ENCODE measurements around the gene GRAMD1B.

GRAMD1B gene

DNA sequence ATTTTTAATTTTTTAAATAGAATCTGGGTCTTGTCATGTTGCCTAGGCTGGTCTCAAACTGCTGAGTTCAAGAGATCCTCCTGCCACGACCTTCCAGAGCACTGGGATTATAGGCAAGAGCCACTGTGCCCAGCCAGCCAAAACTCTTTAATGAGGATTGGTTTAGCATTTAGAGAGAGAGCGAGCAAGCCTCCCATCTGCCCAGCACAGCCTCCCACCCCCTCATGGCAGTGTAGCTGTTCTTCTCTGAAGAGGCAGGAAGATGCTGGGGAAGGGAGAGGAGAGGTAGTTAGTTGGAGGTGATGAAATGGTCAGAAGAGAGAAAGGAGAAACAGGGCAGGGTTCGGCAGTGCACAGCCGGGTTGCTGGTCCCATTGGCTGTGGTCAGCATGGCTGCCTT lies 118.7 kb downstream of the GRAMD1B start:
- no peak overlapping the region for H3K4me3 ChIP-seq (ENCODE audit: low read length)
- TF ChIP-seq ZNF274 (IDR thresholded peaks at IDR 0.05; ENCODE audit: low read depth, low read length) = no peak

DNA sequence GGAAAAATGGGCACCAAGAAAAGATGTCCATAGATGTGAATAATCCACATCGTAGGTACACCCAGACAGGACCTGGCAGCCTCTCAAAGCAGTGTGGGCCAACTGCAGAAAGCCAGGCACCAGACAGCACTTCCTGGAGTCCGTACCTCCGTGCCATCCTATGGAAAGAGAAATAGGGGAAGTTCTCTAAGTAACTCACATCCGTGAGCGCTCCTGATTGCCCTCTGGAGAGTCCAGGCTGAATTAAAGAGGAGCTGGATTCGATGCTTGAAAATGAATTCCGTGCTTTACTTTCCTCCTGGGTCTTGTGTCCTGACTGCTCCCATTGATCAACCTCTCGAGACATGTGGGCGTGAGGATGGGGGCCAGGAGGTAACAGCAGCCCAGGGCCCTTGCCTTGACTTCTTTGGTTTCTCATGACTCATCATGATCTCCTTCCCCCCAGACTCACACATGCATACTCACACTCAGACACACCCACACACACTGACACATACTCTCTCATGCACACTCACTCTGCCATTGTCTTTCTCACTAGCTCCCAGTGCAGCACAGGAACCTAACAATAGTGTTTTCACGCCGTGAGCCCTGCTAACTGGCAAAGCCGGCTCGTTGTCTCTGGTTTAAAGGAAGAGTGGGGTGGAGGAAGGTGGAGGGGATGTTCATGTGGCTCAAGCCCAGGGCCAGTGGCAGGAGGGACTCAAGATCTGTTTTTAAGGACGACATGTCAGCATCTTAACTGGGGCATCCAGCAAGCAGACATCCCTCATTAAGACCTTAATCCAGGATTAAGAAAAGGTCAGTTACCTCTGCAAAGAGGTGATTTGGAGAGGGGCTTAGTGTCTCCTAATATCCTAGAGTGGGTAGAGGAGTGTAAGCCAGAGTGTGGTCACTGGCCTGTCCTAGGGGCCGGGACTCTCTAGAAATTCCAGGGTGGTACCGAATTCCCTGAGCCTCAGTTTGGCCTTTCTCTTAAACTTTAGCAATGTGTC lies 120.2 kb downstream of the GRAMD1B start:
- TF ChIP-seq ZNF274 (IDR thresholded peaks at IDR 0.05; ENCODE audit: low read depth, low read length) = no peak
- no peak overlapping the region for H3K4me3 ChIP-seq (ENCODE audit: low read length)

DNA sequence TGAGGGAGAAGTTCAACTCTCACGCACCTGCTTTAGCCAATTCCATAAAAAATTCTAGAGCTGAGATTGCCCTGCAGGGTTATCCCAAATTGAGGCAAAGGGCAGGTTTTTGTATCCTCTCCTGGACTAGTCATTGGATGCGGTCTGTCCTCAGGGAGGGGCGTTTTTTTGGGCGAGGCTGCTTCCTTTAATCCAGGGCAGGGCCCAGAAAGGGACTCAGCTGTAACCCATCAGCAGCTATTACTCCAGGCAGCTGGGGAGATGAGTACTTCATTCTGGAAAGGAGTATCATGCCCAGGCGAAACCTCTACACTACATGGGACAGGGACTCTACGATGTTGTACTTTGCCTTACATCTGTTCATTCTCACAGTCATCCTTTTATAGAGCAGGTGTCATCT lies 121.0 kb downstream of the GRAMD1B start:
- no peak for TF ChIP-seq ZNF274 (IDR thresholded peaks at IDR 0.05; ENCODE audit: low read depth, low read length)
- no peak overlapping the region for H3K4me3 ChIP-seq (ENCODE audit: low read length)

DNA sequence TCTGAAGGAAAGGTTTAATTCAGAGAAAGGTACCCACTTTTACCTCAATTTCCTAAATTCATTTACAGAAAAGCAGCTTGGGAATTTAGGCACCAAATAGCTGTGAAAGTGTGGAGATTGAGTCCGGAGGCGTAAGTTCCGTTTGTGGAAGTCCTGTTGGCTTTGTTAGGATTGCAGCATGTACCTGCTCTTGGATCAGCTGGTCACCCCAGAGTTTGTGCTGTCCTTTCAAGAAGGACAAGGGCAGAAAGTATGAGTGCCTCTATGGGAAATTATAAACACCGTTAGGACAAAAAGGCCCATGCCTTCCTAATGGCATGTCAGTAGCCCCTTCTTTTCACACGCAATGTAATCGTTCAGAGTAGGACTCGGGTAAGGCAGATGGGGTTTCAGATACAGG lies 126.6 kb downstream of the GRAMD1B start:
- H3K4me3 ChIP-seq (ENCODE audit: low read length) = no peak overlapping the region
- no peak for TF ChIP-seq ZNF274 (IDR thresholded peaks at IDR 0.05; ENCODE audit: low read depth, low read length)

DNA sequence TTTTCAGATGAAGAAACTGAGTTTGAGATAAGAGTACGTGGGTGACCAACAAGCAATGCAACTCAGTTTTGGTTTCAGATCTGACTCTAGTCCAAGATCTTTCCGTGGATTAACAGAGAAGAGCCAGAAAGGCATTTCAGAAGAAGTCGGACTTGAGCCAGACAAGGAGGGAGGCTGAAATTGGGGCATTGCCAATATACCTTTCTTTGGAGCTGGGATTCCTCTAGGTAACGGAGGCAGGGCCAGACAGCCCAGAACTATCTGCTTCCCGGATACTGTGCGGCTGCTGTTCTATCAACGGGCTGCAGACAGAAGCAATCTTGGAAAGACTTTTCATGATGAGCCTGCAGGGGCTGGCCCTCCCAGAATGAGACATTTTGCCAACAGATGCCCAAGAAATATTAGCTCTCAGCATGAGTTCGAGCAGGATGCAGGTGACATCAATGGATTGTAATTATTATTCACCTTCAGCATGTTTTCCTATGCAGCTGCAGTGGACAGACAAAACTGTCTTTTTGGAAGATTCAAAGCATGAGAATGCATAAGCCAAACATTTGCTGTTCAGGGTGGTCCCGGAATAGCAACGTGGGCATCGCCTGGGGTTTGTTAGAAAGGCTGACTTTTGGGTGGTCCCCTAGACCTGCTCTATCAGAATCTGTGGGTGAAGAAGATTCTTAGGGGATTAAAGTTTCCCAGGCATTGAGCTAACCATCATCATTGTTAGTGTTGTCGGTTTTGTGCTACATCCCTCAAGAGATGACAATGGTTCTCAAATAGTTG lies 128.7 kb downstream of the GRAMD1B start:
- TF ChIP-seq ZNF274 (IDR thresholded peaks at IDR 0.05; ENCODE audit: low read depth, low read length) = no peak
- no peak overlapping the region for H3K4me3 ChIP-seq (ENCODE audit: low read length)

DNA sequence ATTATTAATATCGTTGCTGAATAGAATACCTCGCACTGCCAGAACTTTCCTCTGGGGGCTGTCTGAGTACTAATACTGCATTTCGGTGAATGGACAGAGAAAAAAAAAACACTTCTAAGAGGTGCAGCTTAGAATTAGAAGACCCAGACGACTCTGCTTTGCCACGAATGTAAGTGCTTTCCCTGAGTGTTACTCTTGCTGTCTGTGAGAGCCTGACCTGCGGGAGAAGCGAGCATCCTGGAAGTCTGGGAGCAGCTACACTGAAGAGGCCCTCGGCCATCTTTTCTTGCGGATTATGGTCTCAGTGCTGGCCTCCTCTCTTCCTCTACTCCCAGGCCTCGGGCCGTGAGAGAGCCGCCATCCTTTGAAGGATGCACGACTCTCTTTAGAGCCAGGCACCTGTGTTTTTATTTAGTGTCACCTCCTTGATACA lies 129.5 kb downstream of the GRAMD1B start:
- H3K4me3 ChIP-seq (ENCODE audit: low read length) = no peak overlapping the region

DNA sequence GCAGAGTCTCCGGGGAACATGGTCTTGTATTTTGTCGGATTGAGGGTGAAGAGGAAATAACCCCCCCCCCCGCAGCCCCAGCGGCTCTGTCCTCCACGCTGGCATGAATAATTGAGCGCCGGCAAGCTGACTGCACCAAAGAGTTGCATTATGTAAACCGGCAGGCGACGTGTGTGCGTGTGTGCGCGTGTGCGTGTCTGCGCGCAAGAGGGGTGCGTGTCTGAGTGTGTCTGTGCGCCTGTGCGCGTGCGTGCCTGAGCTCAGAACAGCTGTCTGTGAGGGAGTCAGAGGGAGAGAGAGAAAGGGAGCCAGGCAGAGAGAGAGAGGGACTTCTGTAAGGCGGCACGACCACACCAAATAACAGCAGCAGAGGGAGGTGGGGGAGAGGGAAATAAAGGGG lies 129.9 kb downstream of the GRAMD1B start:
- TF ChIP-seq ZNF274 (IDR thresholded peaks at IDR 0.05; ENCODE audit: low read depth, low read length) = no peak
- no peak overlapping the region; the same call in 1 of the 2 replicates for H3K4me3 ChIP-seq (ENCODE audit: low read length)

More for the DNA sequence above, 129.5 kb downstream of the GRAMD1B start:
- TF ChIP-seq ZNF274 (IDR thresholded peaks at IDR 0.05; ENCODE audit: low read depth, low read length) = no peak

DNA sequence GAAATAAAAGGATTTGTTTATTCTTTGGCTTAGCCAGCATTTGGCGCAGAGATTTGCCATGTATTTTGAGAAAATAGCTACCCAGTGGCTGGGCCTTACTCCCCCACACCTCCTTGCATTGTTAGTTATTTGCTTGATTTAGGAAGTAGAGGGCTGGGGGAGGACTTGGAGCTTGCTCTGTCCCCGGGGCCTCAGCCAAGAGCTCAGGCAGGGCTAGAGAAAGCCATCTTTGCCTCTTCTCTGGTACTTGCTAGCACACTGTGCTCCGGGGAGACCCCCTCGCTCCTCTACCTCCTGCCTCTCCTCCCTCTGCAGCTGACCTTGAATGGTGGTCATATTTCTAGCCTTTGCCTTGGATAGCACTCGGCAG lies 131.3 kb downstream of the GRAMD1B start:
- H3K4me3 ChIP-seq (ENCODE audit: low read length) = no peak overlapping the region

DNA sequence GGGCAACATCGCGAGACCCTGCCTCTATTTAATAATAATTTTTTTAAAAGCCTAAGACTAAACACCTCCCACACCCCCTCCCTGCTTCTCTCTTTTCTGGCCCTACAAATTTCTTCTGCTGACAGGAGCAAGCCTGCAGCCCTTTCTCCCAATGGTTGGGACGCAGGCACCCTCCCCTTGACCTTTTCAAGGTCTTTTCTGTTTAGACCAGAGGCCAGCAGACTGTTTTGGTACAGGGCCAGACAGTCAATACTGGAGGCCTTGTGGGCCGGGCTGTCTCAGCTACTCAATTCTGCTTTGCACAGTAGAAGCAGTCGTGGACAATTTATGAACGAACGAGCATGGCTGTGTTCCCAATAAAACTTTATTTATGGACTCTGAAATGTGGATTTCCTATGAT lies 132.1 kb downstream of the GRAMD1B start:
- H3K4me3 ChIP-seq (ENCODE audit: low read length) = no peak overlapping the region
- no peak for TF ChIP-seq ZNF274 (IDR thresholded peaks at IDR 0.05; ENCODE audit: low read depth, low read length)

More for the DNA sequence above, 131.3 kb downstream of the GRAMD1B start:
- TF ChIP-seq ZNF274 (IDR thresholded peaks at IDR 0.05; ENCODE audit: low read depth, low read length) = no peak

DNA sequence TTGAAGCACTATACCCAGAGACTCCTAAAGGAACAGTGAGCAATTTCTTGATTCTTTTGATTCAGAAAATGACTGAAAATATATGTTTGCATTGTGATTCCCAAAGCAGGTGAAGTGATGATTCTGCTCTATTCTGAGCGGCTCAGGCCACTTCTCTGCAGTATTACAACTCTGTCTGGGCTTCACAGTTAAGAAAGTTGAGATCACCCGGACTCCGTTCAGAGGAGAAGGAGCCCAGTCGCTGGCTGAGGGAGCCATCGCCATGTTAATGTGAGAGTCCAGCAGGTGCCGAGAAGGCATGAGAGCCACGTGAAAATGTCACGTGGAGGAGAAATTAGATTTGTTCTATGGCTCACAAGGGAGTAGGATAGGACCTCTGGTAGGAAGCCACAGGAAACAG lies 132.8 kb downstream of the GRAMD1B start:
- H3K4me3 ChIP-seq (ENCODE audit: low read length) = no peak overlapping the region
- TF ChIP-seq ZNF274 (IDR thresholded peaks at IDR 0.05; ENCODE audit: low read depth, low read length) = no peak

DNA sequence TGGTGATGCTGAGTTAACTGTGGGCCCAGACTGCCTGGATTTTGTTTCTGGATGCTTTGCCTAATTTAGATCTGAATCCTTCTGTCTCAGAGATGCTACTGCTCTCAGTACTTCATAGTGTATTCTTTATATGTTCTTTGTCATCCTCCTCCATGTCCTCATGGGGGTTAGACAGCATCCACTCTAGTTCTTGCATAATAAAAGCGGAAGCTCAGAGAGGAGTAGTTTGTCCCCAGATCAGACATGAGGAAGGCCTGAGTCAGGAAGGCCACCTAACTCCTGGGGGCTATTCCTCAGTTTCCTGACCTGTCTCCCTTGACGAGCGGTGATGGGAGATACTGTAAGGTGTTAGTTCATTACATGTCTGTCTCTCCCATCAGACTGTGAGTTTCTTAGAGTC lies 134.2 kb downstream of the GRAMD1B start:
- TF ChIP-seq ZNF274 (IDR thresholded peaks at IDR 0.05; ENCODE audit: low read depth, low read length) = no peak
- H3K4me3 ChIP-seq (ENCODE audit: low read length) = no peak overlapping the region

DNA sequence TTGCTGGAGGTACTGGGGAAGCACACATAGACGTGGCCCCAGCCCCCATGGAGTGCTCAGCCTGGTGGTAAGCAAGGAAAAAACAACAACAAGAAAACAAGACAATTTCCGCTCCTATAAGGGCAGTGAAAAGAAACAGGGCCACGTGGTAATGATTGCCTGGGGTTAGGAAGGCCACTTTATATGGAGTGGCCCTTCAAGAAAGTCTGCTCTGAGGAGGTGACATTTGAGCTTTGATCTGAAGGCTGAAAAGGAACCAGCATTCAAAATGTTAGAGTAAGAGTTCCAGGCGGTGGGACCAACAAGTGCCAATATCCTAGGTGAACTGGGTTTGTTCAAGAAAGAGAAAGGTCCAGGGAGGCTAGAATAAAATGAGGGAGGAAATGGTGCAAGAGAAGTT lies 136.8 kb downstream of the GRAMD1B start:
- TF ChIP-seq ZNF274 (IDR thresholded peaks at IDR 0.05; ENCODE audit: low read depth, low read length) = no peak
- H3K4me3 ChIP-seq (ENCODE audit: low read length) = no peak overlapping the region

DNA sequence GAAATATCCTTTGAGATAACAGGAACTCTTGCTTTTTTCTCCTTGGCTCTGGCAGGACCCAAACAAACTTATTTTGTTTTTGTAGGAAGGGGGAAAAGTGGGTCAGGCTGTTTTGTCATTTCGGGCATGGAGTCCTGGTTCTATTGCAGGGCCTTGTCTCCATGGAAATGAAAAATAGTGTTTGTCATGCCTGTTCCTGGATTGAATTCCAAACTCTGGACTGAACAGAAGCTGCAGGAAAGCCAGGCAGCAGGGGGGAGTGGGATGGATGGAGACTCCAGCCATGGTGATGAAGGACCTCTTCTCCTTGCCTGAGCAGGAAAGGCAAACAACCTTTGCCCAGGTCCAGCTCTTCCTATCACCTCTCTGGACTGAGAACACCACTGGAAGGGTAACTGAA lies 137.4 kb downstream of the GRAMD1B start:
- no peak for TF ChIP-seq ZNF274 (IDR thresholded peaks at IDR 0.05; ENCODE audit: low read depth, low read length)
- H3K4me3 ChIP-seq (ENCODE audit: low read length) = no peak overlapping the region

DNA sequence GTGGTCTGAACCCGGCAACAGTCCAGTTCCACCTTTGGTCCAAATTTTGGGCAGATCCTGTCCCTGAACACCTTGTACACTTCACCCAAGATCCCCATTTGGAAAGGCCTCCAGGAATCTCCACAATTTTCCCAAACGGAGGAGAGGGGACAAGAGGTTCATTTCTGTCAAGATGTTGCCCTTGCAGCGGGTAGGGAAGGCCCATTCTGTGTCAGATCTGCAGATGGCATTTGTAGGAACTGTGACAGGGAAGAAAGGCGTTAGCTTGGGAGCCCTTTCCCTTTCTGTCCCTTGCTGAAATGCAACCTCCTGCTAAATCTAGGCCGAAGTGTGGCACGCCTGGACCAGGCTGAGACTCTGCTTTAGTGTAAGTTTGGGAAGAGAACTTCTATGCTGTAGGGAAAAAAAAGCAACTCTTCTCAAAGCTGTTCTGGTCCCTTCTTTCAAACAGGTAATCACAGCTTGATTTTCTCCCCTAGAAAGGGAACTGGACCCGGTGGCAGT lies 138.3 kb downstream of the GRAMD1B start:
- TF ChIP-seq ZNF274 (IDR thresholded peaks at IDR 0.05; ENCODE audit: low read depth, low read length) = no peak
- H3K4me3 ChIP-seq (ENCODE audit: low read length) = no peak overlapping the region
